GM21390 (cell line): Measurements from ENCODE around the gene IFNG-AS1.

ENCODE experiments used
- ATAC-seq: cut with Tn5 transposase; IDR thresholded peaks from one replicate; pipeline ENCODE4 v1.9.1; 2021; ENCODE audit not compliant: unreplicated experiment

Gene IFNG-AS1

GRCh38 chr12:67989184-67989920, at the start of gene IFNG-AS1:
IFNG-AS1 (plus strand) TSS chr12:67989447.
- ATAC-seq, result peak; percentile 50

DNA sequence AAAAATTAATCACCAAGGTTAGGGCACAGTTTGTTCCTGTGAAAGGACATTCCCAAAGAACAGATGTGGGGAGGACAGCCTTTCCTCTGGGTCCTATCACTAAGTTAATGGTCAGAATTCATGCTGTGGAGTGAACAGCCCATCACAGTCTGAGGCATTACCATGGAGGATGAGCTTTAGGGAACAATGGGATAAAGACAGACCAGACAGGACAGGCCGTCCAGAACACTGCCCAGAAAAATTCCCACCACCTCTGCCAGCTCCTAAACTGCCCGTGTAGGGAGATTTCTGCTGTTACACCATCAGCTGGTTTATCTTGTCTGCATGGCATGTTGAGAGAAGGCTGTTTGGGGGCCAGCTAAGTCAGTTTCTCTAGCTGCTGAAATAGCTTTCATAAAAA, 49.6 kb upstream of the IFNG-AS1 start:
- ATAC-seq, result no peak

DNA sequence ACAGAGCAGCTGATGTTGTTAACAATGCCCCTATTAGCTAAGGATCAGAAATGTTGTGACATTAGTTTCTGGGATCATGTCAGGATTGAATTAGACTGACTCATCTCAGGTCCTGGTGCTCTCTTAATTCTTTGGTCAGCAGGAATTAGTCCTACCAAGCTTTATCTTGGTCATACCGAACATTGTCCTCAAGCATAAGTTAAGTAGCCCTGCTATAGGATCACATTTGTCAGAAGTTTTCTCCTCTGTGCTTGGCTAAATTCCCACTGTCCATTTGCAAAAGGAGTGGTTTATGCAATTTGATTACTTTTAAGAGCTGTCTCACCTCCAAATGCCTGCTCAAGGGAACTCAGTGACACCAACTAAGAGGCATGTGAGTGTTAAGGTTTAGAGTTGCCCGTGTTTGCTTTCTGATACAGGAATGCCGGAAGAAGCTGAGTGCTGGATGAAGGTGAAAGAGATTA, 48.4 kb upstream of the IFNG-AS1 start:
- ATAC-seq, result no peak

DNA sequence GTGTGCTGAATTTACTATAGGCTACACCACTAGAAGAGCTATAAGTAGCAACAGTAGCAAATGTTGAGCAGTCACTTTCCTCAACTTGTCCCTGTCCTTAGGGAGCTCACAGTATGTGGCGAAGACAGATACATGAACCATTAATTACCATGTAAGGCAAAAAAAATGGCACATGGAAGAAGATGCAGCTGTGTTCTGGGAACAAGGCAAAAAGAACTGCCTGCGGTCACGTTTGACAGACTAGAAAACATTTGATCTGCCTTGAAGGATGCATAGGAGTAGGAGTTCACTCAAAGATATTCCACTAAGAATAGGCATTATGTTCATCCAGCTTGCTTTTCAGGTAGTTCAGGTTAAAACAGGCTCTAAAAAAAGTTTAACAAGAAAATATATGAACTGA, 46.5 kb upstream of the IFNG-AS1 start:
- ATAC-seq, result no peak

DNA sequence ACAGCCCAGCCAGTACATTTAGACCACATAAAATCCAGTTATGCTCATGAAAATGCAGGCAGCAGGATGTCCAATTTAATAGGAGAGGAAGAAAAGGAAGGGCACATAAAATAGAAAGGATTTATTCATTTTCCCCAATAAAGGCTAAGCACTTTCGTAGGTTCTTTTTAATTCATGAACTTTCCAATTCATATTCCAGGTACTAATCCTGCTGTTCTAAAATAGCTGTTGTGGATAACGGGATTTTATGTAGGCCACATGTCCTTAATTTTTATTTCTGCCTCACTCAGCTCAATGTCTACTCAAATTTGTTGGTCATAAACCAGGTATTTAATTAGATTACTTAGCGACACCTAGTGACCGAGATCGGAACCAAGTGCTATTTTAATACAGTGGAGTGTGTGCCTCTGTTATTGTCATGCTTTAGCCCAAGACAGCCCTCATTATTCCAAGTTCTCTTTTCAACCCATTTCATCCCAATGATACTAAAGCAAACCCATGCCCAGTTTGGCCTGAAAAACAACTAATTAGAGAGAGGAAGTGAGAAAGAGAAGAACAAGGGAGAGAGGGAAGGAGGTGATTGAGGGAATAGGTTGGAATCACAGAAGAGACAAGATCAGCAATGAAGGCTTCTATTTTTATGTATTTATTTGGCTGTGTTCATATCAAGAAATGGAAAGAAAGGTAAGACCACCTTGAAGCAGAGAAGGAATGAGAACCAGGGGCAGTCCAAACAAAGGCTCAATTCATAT, 45.9 kb upstream of the IFNG-AS1 start:
- peak; percentile 91 for ATAC-seq

- no peak for ATAC-seq
Observed at GRCh38 chr12:67944093-67944492, 45.2 kb upstream of the IFNG-AS1 start.

GRCh38 chr12:67952787-67953186, 36.5 kb upstream of the IFNG-AS1 start:
- no peak for ATAC-seq

DNA sequence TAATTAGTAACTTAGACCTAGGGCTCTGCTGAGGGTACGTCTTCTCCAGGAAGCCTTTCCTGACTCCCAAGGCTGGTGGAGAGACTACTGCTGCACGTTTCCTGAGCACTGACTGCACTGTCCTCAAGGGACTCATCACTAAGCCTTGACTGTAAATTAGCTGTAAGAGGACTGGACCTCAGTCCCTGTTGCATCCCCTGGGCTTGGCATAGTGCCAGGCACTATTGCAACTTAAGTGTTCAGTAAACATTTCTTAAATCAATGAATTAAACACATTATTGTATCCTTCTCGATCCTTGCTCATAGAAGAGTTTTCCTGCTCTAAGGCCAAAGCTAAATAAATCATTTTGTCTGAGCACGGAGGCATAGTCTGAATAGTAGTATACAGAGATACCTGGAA, 31.9 kb upstream of the IFNG-AS1 start:
- no peak for ATAC-seq

- no peak for ATAC-seq
Observed at GRCh38 chr12:67958187-67958586, 31.1 kb upstream of the IFNG-AS1 start.

DNA sequence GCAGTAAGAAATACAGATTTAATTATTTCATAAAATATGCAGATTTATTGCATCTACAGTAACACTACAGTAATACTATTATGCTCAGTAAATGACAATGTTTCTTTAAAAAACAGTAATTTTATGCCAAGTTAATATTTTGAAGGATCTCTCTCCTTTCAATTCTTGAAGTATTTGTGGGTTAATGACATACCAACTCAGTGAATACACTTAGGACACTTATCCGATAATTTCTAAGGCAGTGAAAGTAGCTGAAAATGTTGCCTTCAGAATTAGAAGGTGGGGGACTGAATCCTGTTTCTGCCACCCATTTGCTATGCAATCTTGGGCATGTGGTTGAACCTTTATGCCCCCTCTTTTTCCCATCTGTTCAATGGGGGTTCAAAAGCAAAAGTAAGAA, 24.8 kb upstream of the IFNG-AS1 start:
- ATAC-seq, result no peak

- ATAC-seq, result no peak
Observed at GRCh38 chr12:67966560-67966959, 22.7 kb upstream of the IFNG-AS1 start.

DNA sequence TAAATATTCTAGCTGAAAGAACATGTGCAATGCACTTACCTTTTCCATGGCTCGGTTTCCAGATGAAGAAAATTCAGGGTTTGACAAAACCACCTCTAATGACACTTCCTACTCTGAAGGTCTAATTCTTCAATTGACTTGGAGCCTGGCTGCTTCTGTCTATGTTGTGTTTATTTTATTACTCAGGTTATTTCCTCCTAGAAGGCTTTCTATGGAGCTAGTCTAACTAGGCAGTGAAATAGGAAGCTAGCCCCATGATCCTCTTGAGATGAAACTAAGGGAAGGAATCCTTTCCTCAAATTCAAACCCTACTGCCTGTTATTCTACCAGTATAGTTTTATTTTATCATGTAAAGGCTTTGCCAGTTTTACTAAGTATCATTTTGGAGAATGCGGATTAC, 20.9 kb upstream of the IFNG-AS1 start:
- no peak for ATAC-seq

- ATAC-seq, result no peak
Observed at GRCh38 chr12:67968725-67969124, 20.5 kb upstream of the IFNG-AS1 start.

- no peak for ATAC-seq
Observed at GRCh38 chr12:67969134-67969802, 20.0 kb upstream of the IFNG-AS1 start.

DNA sequence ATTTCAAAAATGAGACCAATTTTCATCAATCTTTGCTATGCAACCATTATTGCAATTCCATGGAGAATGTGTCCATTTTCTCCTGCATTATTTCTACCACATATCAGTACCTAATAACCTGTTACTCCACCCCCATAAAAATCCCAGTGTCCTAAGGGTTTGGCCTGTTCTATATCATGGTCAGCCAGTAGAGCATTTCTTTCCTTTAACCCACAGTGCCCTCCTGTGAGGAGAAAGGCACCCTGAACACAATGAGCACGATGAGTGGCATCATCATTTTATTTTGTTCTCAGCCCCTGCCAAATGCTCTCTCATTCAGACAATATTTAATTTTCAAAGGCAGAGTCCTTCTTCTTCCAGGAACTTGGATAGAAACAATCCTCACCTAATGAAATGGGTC, 11.6 kb upstream of the IFNG-AS1 start:
- ATAC-seq, result no peak

- no peak for ATAC-seq
Observed at GRCh38 chr12:67980391-67980790, 8.9 kb upstream of the IFNG-AS1 start.

DNA sequence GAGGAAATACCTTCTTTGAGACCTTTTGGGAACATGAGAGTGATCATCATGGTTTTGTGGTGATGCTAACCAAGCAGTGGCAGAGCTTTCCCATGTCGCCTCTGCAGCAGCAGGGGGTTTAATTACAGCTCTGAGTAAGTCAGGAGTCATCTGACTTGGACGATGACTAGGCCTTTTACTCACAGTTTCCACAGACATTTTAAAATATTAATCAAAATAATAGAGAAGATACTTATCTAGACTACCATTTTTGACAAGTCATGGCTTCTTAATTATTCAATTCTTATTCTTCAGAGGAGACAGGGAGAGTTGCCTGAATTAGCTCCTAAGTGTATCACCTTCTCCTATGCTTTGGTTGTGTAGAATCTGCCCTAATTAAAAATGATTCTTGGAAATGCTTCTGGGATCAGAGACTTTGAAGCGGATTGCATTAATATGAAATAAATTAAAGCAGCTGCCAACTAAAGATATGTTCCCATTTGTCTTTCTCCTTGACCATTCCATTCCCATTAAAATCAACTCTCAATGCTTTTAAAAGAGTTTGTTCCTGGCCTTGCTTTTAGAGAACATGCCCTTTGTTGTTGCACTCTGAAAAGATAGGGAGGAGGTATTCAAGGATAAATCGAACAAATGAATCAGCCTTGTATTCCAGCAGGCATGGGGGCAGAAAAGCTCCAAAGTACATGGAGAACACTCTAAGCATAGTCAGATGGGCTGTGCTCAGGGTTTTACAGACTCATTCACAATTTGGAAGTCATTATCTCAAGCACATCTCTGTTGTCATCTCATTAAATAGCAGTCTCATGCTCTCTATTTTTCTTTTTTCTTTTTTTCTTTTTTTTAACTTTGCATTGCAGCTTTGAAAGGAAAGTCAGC, 7.7 kb upstream of the IFNG-AS1 start:
- no peak for ATAC-seq

DNA sequence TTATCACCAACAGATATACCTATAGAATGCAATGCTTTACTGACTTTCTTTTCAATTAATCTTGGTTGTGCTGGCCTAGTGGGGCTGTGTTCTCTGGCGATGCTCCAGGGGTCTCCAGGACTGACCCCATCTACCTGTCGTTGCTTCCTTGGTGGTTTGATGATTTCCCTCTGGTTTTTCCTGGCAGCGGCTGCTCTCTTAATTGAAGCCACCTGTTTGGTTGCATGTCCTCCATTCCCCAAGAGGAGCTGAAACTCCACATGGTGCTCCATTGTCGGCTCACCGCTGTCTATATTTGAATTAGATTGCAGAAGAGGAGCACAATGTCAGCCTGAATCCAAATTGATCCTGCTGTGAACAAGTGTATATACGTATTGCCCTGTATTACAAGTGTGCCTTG, 7.1 kb upstream of the IFNG-AS1 start:
- no peak for ATAC-seq

- ATAC-seq, result no peak
Observed at GRCh38 chr12:67986632-67987031, 2.6 kb upstream of the IFNG-AS1 start.

DNA sequence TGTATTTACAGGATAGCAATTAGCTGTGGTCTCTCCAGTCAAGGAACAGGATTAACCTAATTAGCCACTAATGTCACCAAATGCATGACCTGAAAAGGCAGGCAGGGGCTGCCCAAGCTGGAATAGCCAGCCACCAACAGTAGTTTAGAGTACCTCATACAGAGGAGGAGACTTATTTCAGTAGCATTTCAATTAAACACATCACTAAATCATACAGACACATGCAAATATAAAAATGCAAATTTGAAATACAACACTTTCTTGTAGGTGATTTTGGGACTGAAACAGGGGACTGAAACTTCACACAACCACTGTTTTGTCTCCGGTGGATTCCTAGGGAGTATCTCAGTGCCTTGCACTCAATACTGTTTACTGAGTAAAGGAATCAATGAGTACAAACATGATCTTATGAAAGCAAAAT, 636 bp upstream of the IFNG-AS1 start:
- peak; percentile 81 for ATAC-seq

DNA sequence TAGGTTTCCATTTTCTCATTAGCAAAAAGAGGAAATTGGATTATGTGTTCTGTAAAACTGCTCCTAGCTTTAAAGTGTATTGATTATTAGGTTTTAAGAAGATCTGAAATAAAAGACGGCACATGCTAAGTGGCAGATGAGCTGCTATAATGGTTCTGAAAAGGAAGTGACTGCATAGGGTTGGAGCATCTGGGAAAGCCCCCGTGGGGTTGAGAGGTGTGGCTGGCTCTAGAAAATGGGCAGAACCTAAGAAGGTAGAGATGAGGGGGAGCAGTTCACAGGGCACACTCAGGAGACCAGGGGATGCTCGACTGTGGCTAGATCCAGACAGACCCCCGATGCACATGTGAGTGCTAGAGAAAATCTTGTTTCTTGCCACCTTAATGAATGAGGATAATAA, 1.9 kb downstream of the IFNG-AS1 start:
- peak; percentile 52 for ATAC-seq
